K562 (cell line): ENCODE data around the gene UBFD1. TPM values are rescaled to one million over a fixed set of nuclear protein-coding genes. Genes with fewer than 3 reads are reported as not detected.

Source experiments
- ATAC-seq: fragments of 200-7000 bp; cut with Tn5 transposase; 3 replicates; pipeline ENCODE4 v1.9.1; 2020; ENCODE audit warnings: moderate library complexity
- BruUV-seq: library from RNA; stranded (reverse); fragments of 400-500 nt; replicated peaks from 2 replicates; lab custom pipeline; 2021; lab: Mats Ljungman, UMichigan
- CTCF ChIA-PET: fragments of 300-600 bp; formaldehyde crosslinking; extraction: SDS; loops from one replicate; lab custom pipeline; 2021; ENCODE audit warnings: low intra/inter-chr PET ratio; lab: Yijun Ruan, JAX
- POLR2A ChIA-PET: fragments of 300-600, 350-650 bp; sonication (Branson Sonifier 250); formaldehyde crosslinking; extraction: SDS; loops from one replicate; lab custom pipeline; 2021; ENCODE audit warnings: antibody characterized with exemption, inconsistent platforms; lab: Yijun Ruan, JAX
- DNase-seq, 4 experiments: peaks; one replicate each; pipeline versions ENCODE4 v3.0.0 to v3.0.0-alpha.2; 2011 to 2018; ENCODE audit warnings: low spot score in 3 of 4, mixed read lengths in 3 of 4; ENCODE audit errors: extremely low read depth in 1 of 4
- FAIRE-seq: peaks from 2 replicates; lab custom pipeline; 2011; peaks lifted over from hg19 to GRCh38; lab: Jason Lieb, UNC
- H2AFZ ChIP-seq: 2 replicates; pipeline ENCODE4 v1.6.0; 2011; ENCODE audit warnings: low read depth, low read length, control low read depth, inconsistent platforms
- H3K27ac ChIP-seq: fragments of 200-600 bp; 3 replicates; pipeline ENCODE4 v1.8.0; 2011; ENCODE audit warnings: low read depth, mild to moderate bottlenecking, control low read depth, inconsistent platforms, low read length, moderate library complexity, mixed read lengths; ENCODE audit errors: extremely low read depth
- H3K27me3 ChIP-seq, 2 experiments: fragments of 300-600 bp in 1 of 2; 2 replicates in 1 of 2; 3 replicates in 1 of 2; pipeline versions ENCODE4 v1.6.0 to v1.8.0; 2011; ENCODE audit warnings: inconsistent platforms in 2 of 2, low read length in 2 of 2, mild to moderate bottlenecking in 1 of 2, mixed read lengths in 1 of 2, moderate library complexity in 1 of 2; ENCODE audit not compliant: control insufficient read depth in 2 of 2, insufficient read depth in 2 of 2
- H3K36me3 ChIP-seq: fragments of 300-600 bp; 3 replicates; pipeline ENCODE4 v1.8.0; 2011; ENCODE audit warnings: mild to moderate bottlenecking, low read length, inconsistent platforms; ENCODE audit not compliant: control insufficient read depth, insufficient read depth
- H3K4me1 ChIP-seq, 2 experiments: fragments of 200-600 bp in 1 of 2; replicated peaks in 1 of 2; 2 replicates in 1 of 2; 3 replicates in 1 of 2; pipeline versions ENCODE4 v1.5.1 to v1.8.0; 2011; ENCODE audit warnings: inconsistent platforms in 2 of 2, low read length in 2 of 2, mild to moderate bottlenecking in 1 of 2, mixed read lengths in 1 of 2, moderate library complexity in 1 of 2; ENCODE audit not compliant: control insufficient read depth in 2 of 2, insufficient read depth in 2 of 2
- H3K4me2 ChIP-seq: 2 replicates; pipeline ENCODE4 v1.6.1; 2011; ENCODE audit warnings: low read length, control low read depth, inconsistent platforms, mixed read lengths; ENCODE audit not compliant: insufficient read depth
- H3K4me3 ChIP-seq: fragments of 200-600 bp; sonication (generic), shearing (Covaris generic); 2 replicates; pipeline ENCODE4 v1.5.1; 2016; ENCODE audit warnings: control low read depth, inconsistent platforms
- H3K79me2 ChIP-seq: fragments of 200-600 bp; 3 replicates; pipeline ENCODE4 v1.8.0; 2011; ENCODE audit warnings: low read length, inconsistent platforms; ENCODE audit not compliant: control insufficient read depth, insufficient read depth
- H3K9ac ChIP-seq, 2 experiments: 2 replicates each; pipeline versions ENCODE4 v1.6.0 to v1.6.1; 2011; ENCODE audit warnings: low read depth in 2 of 2, low read length in 2 of 2, control low read depth in 1 of 2, inconsistent platforms in 1 of 2, mild to moderate bottlenecking in 1 of 2, mixed read lengths in 1 of 2; ENCODE audit not compliant: insufficient read depth in 1 of 2
- H3K9me1 ChIP-seq: one replicate; pipeline ENCODE4 v1.6.0; 2011; ENCODE audit warnings: inconsistent platforms, mild to moderate bottlenecking, low read length, moderate library complexity; ENCODE audit not compliant: control insufficient read depth, insufficient read depth
- H3K9me3 ChIP-seq: replicated peaks from 2 replicates; pipeline ENCODE4 v1.5.1; 2011; ENCODE audit warnings: low read depth, low read length, inconsistent platforms; ENCODE audit not compliant: control insufficient read depth, insufficient read depth
- H4K20me1 ChIP-seq: replicated peaks from 2 replicates; pipeline ENCODE4 v1.6.1; 2011; ENCODE audit warnings: low read length, inconsistent platforms, mixed read lengths; ENCODE audit not compliant: control insufficient read depth, insufficient read depth
- CC2D1A ChIP-seq: fragments of 450-650 bp; IDR thresholded peaks from 2 replicates; pipeline ENCODE4 v1.6.1; 2017; ENCODE audit warnings: mild to moderate bottlenecking
- CEBPB ChIP-seq: fragments of 450-650 bp; IDR thresholded peaks from 2 replicates; pipeline ENCODE4 v1.6.1; 2016; ENCODE audit warnings: missing genetic modification characterization, missing compliant biosample characterization
- GATAD2B ChIP-seq: fragments of 450-650 bp; IDR thresholded peaks from 2 replicates; pipeline ENCODE4 v1.6.1; 2017; ENCODE audit warnings: mild to moderate bottlenecking, borderline replicate concordance
- KDM2B ChIP-seq: fragments of 250-450 bp; sonication (Bioruptor Pico); IDR thresholded peaks from 2 replicates; pipeline ENCODE4 v1.8.0; 2021; ENCODE audit warnings: mild to moderate bottlenecking, moderate library complexity
- NCOA4 ChIP-seq: fragments of 450-650 bp; IDR thresholded peaks from 2 replicates; pipeline ENCODE4 v1.6.1; 2018; ENCODE audit warnings: mild to moderate bottlenecking; ENCODE audit not compliant: partially characterized antibody
- SMAD4 ChIP-seq: fragments of 250-450 bp; sonication (Bioruptor Pico); conservative IDR thresholded peaks from 2 replicates; pipeline ENCODE4 v1.8.0; 2021; ENCODE audit warnings: inconsistent platforms, mild to moderate bottlenecking, moderate library complexity
- TCFL5 ChIP-seq: fragments of 250-450 bp; sonication (Bioruptor Pico); conservative IDR thresholded peaks from 2 replicates; pipeline ENCODE4 v1.6.1; 2021; ENCODE audit warnings: mild to moderate bottlenecking, moderate library complexity, matching md5 sums
- TFAM ChIP-seq: fragments of 250-450 bp; sonication (Bioruptor Pico); conservative IDR thresholded peaks from 2 replicates; pipeline ENCODE4 v1.5.0; 2021; ENCODE audit warnings: mild to moderate bottlenecking, moderate library complexity
- ZNF121 ChIP-seq: sonication (generic); formaldehyde crosslinking; conservative IDR thresholded peaks from 2 replicates; pipeline ENCODE4 v1.8.0; 2022; ENCODE audit warnings: missing genetic modification reagents
- ZNF143 ChIP-seq: sonication (generic); formaldehyde crosslinking; IDR thresholded peaks from 2 replicates; pipeline ENCODE4 v1.9.0; 2022; ENCODE audit warnings: mild to moderate bottlenecking, missing genetic modification reagents
- ZNF277 ChIP-seq: fragments of 250-450 bp; sonication (Bioruptor Pico); IDR thresholded peaks from 2 replicates; pipeline ENCODE4 v1.8.0; 2022; ENCODE audit warnings: inconsistent platforms, mild to moderate bottlenecking, moderate library complexity, borderline replicate concordance
- ZNF316 ChIP-seq: fragments of 450-650 bp; IDR thresholded peaks from 2 replicates; pipeline ENCODE4 v1.6.1; 2016
- WGBS: fragments of 100-300 bp; shearing (Covaris generic); methylation state at CpG from one replicate; pipeline ENCODE4 v1.1.6; 2016; ENCODE audit warnings: low coverage, mixed read lengths; ENCODE audit not compliant: insufficient coverage; ENCODE audit errors: missing lambda C conversion rate; 5-methylcytosine and 5-hydroxymethylcytosine counted together
- in situ Hi-C: fragments of 300-500 bp; cut with MboI; formaldehyde crosslinking; loops from 4 replicates; pipeline ENCODE4 v1.15.0; 2018; ENCODE audit warnings: inconsistent platforms, mixed read lengths
- intact Hi-C: fragments of 100-400 bp; cut with micrococcal nuclease; formaldehyde crosslinking; loops from 2 replicates; pipeline ENCODE4 v1.14.2; 2022
- polyA plus RNA-seq, 8 experiments: library from polyadenylated mRNA; depleted of rRNA in 4 of 8; stranded (reverse) in 5 of 8; unstranded in 3 of 8; fragments of >200 nt; fragmentation: Nextera tagmentation in 2 of 8; fragmentation: Illumina TruSeq in 1 of 8; extraction: Ambion mirVana in 2 of 8; extraction: Trizol in 1 of 8; gene quantifications; 2 replicates each; pipeline versions ENCODE4 v1.2.1 to v1.2.3, GENCODE V29; 2011 to 2014; ENCODE audit warnings: inconsistent platforms in 1 of 8, missing spikeins in 1 of 8
- total RNA-seq, 7 experiments: library from RNA; depleted of rRNA in 6 of 7; stranded (reverse); fragments of >200 nt in 6 of 7; fragmentation: Illumina TruSeq in 2 of 7; extraction: Trizol in 2 of 7; gene quantifications; 2 replicates each; pipeline versions ENCODE4 v1.2.1 to v1.2.3, GENCODE V29; 2011 to 2021; ENCODE audit warnings: low replicate concordance in 1 of 7
- TF ChIP-seq, protein P1 (sequence below): fragments of 250-450 bp; sonication (Bioruptor Pico); IDR thresholded peaks from 2 replicates; pipeline ENCODE4 v1.8.0; 2021; ENCODE audit warnings: moderate library complexity, mild to moderate bottlenecking, inconsistent platforms
- TF ChIP-seq, protein P2 (sequence below): fragments of 250-450 bp; sonication (Bioruptor Pico); IDR thresholded peaks from 2 replicates; pipeline ENCODE4 v1.9.0; 2021; ENCODE audit warnings: mild to moderate bottlenecking

The UBFD1 gene
- total and polyA plus RNA-seq, 9 of the 15 experiments (the other 6 are each of a cell fraction or from before 2014, with no cell fraction given), result 10.7 to 66.2 (median 34.0) TPM

DNA sequence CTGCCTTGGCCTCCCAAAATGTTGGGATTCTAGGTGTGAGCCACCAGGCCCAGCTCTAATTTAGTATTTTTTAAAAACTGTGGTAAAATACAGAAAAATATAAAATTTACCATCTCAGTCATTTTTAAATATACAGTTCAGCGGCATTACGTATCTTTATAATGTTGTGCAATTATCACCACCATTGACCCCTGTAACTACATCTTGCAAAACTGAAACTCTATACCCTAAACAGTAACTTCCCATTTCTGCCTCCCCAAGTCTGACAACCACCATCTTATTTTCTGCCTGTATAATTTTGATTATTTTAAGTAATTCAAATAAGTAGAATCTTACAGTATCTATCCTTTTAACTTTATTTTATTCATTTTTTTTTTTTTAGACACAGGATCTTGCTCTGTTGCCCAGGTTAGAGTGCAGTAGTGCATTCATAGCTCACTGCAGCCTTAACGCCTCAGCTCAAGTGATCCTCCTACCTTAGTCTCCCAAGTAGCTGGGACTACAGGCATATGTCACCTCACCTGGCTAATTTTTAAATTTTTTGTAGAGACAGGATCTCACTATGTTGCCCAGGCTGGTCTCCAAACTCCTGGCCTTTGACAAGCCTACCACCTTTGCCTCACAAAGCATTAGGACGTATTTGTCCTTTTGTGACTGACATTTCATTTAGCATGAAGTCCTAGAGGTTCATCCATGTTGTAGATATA is 36.3 kb upstream of the UBFD1 start:
- WGBS, result 70% methylated on average over 4 of the region's 4 CpGs

More for the DNA sequence above, 36.3 kb upstream of the UBFD1 start:
- ATAC-seq (no peak), DNase-seq (no peak), FAIRE-seq (no peak)
- BruUV-seq, result no TSS peak
- Histone ChIP-seq H3K9me3 (no peaks in the 10 kb centered on the region), H3K9me1 (no peaks in the 10 kb centered on the region), H3K4me3 (no peak overlapping the region), H3K79me2 (no peaks in the 10 kb centered on the region), H3K9ac (no peak overlapping the region), H3K4me2 (no peak overlapping the region), H2AFZ (no peak overlapping the region), H4K20me1 (no peaks in the 10 kb centered on the region), H3K27ac (no peak overlapping the region), H3K36me3 (peaks cover 64% of the 10 kb centered on the region; the same call in 2 of the 3 replicates), H3K4me1 (peaks cover 5 to 8% of the 10 kb centered on the region in 2 experiments; a peak in 3 of 5 replicates), H3K27me3 (no peaks in the 10 kb centered on the region)
- ChIA-PET POLR2A (interaction anchor here (0.6 to 1.4 kb wide), 6 partner anchors 9 to 54 kb away, joined by 3 to 7 read pairs (median 4); partner anchors contain the start of genes EARS2, GGA2 and UBFD1), CTCF (no interaction called here)
- TF ChIP-seq ZNF316 (no peak), GATAD2B (no peak), CEBPB (tag) (peak; percentile 19; the same call in 1 of the 2 replicates), TCFL5 (CRISPR knock-in tag) (no peak), TFAM (CRISPR knock-in tag) (no peak), CC2D1A (no peak), KDM2B (CRISPR knock-in tag) (no peak), ZNF143 (CRISPR knock-in tag) (no peak), ZNF277 (CRISPR knock-in tag) (no peak), SMAD4 (CRISPR knock-in tag) (no peak), NCOA4 (no peak), ZNF121 (CRISPR knock-in tag) (peak; percentile 81)
- TF ChIP-seq, protein P1, sequence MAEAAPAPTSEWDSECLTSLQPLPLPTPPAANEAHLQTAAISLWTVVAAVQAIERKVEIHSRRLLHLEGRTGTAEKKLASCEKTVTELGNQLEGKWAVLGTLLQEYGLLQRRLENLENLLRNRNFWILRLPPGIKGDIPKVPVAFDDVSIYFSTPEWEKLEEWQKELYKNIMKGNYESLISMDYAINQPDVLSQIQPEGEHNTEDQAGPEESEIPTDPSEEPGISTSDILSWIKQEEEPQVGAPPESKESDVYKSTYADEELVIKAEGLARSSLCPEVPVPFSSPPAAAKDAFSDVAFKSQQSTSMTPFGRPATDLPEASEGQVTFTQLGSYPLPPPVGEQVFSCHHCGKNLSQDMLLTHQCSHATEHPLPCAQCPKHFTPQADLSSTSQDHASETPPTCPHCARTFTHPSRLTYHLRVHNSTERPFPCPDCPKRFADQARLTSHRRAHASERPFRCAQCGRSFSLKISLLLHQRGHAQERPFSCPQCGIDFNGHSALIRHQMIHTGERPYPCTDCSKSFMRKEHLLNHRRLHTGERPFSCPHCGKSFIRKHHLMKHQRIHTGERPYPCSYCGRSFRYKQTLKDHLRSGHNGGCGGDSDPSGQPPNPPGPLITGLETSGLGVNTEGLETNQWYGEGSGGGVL (CRISPR knock-in tag), result no peak
- TF ChIP-seq, protein P2, sequence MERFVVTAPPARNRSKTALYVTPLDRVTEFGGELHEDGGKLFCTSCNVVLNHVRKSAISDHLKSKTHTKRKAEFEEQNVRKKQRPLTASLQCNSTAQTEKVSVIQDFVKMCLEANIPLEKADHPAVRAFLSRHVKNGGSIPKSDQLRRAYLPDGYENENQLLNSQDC (CRISPR knock-in tag), result no peak
- in situ Hi-C loops, result no loop called here
- intact Hi-C loops, result no loop called here
